H9 (cell line): ENCODE measurements around the gene VPS26B. TPM values are rescaled to one million over a fixed set of nuclear protein-coding genes. Genes with fewer than 3 reads are reported as not detected.

ENCODE experiments used
- DNase-seq: peaks from one replicate; pipeline ENCODE4 v3.0.0-alpha.2; 2017
- H2AFZ ChIP-seq: one replicate; pipeline ENCODE4 v1.6.1; 2013; ENCODE audit warnings: mild to moderate bottlenecking, low read length, control low read depth, moderate library complexity
- H2AK5ac ChIP-seq: 2 replicates; pipeline ENCODE4 v1.6.1; 2013; ENCODE audit warnings: low read length, control low read depth, mixed read lengths; ENCODE audit not compliant: insufficient read length
- H2BK120ac ChIP-seq: one replicate; pipeline ENCODE4 v1.6.1; 2013; ENCODE audit warnings: low read depth, mild to moderate bottlenecking, low read length, control low read depth, inconsistent platforms; ENCODE audit not compliant: poor library complexity, severe bottlenecking
- H2BK12ac ChIP-seq: 2 replicates; pipeline ENCODE4 v1.6.1; 2013; ENCODE audit warnings: low read length, control low read depth, mixed read lengths, low read depth; ENCODE audit not compliant: insufficient read length
- H2BK15ac ChIP-seq: 2 replicates; pipeline ENCODE4 v1.6.1; 2013; ENCODE audit warnings: low read depth, low read length, control low read depth
- H2BK20ac ChIP-seq: one replicate; pipeline ENCODE4 v1.6.1; 2013; ENCODE audit warnings: low read depth, mild to moderate bottlenecking, low read length, control low read depth, inconsistent platforms; ENCODE audit not compliant: poor library complexity, severe bottlenecking
- H2BK5ac ChIP-seq: 2 replicates; pipeline ENCODE4 v1.6.1; 2013; ENCODE audit warnings: low read length, control low read depth, mixed read lengths; ENCODE audit not compliant: insufficient read length
- H3K14ac ChIP-seq: 2 replicates; pipeline ENCODE4 v1.6.1; 2013; ENCODE audit warnings: low read length, control low read depth; ENCODE audit not compliant: insufficient read depth
- H3K18ac ChIP-seq: 2 replicates; pipeline ENCODE4 v1.6.1; 2013; ENCODE audit warnings: low read depth, mild to moderate bottlenecking, mixed read lengths, low read length, control low read depth; ENCODE audit not compliant: insufficient read length
- H3K23ac ChIP-seq: 2 replicates; pipeline ENCODE4 v1.6.1; 2013; ENCODE audit warnings: low read length, control low read depth, mixed read lengths, low read depth; ENCODE audit not compliant: insufficient read length
- H3K23me2 ChIP-seq: 2 replicates; pipeline ENCODE4 v1.6.1; 2013; ENCODE audit warnings: low read depth, mild to moderate bottlenecking, mixed read lengths, low read length, control low read depth; ENCODE audit not compliant: insufficient read length, poor library complexity, severe bottlenecking
- H3K27ac ChIP-seq: 2 replicates; pipeline ENCODE4 v1.5.1; 2013; ENCODE audit warnings: low read length, control low read depth, mixed read lengths, low read depth; ENCODE audit not compliant: insufficient read length
- H3K27me3 ChIP-seq: 2 replicates; pipeline ENCODE4 v1.6.1; 2013; ENCODE audit warnings: low read length, control low read depth, inconsistent platforms; ENCODE audit not compliant: insufficient read depth
- H3K4ac ChIP-seq: 2 replicates; pipeline ENCODE4 v1.6.1; 2013; ENCODE audit warnings: low read depth, mild to moderate bottlenecking, control low read depth, inconsistent platforms, low read length, moderate library complexity
- H3K4me1 ChIP-seq: 2 replicates; pipeline ENCODE4 v1.6.1; 2013; ENCODE audit warnings: low read length, control low read depth, inconsistent platforms; ENCODE audit not compliant: insufficient read depth
- H3K4me2 ChIP-seq: 2 replicates; pipeline ENCODE4 v1.6.1; 2013; ENCODE audit warnings: low read length, control low read depth, mixed read lengths; ENCODE audit not compliant: insufficient read length, insufficient read depth
- H3K56ac ChIP-seq: 2 replicates; pipeline ENCODE4 v1.6.1; 2013; ENCODE audit warnings: low read depth, mild to moderate bottlenecking, mixed read lengths, low read length, control low read depth; ENCODE audit not compliant: insufficient read length
- H3K79me1 ChIP-seq: 2 replicates; pipeline ENCODE4 v1.6.1; 2013; ENCODE audit warnings: low read depth, mild to moderate bottlenecking, moderate library complexity, low read length, control low read depth, inconsistent platforms; ENCODE audit not compliant: insufficient read depth, poor library complexity, severe bottlenecking
- H3K79me2 ChIP-seq: 2 replicates; pipeline ENCODE4 v1.6.1; 2013; ENCODE audit warnings: low read length, control low read depth, inconsistent platforms; ENCODE audit not compliant: insufficient read depth
- H3K9ac ChIP-seq: 2 replicates; pipeline ENCODE4 v1.6.1; 2013; ENCODE audit warnings: low read length, control low read depth, mixed read lengths; ENCODE audit not compliant: insufficient read length; ENCODE audit errors: extremely low read depth
- H3K9me3 ChIP-seq: one replicate; pipeline ENCODE4 v1.6.1; 2013; ENCODE audit warnings: low read depth, low read length, inconsistent platforms; ENCODE audit not compliant: control insufficient read depth
- H3T11ph ChIP-seq: one replicate; pipeline ENCODE4 v1.6.1; 2013; ENCODE audit warnings: mild to moderate bottlenecking, low read length, control low read depth, inconsistent platforms
- H4K20me1 ChIP-seq: one replicate; pipeline ENCODE4 v1.6.1; 2013; ENCODE audit not compliant: control insufficient read depth, insufficient read length, insufficient read depth
- H4K5ac ChIP-seq: 2 replicates; pipeline ENCODE4 v1.6.1; 2013; ENCODE audit warnings: low read depth, mild to moderate bottlenecking, mixed read lengths, low read length, control low read depth; ENCODE audit not compliant: insufficient read length
- H4K8ac ChIP-seq: replicated peaks from 2 replicates; pipeline ENCODE4 v1.6.1; 2013; ENCODE audit warnings: low read length, control low read depth, mixed read lengths, low read depth; ENCODE audit not compliant: insufficient read length
- H4K91ac ChIP-seq: 2 replicates; pipeline ENCODE4 v1.6.1; 2013; ENCODE audit warnings: low read depth, mild to moderate bottlenecking, moderate library complexity, mixed read lengths, low read length, control low read depth; ENCODE audit not compliant: insufficient read length
- H3K27ac Mint-ChIP-seq, 3 experiments: 2 replicates in 2 of 3; 3 replicates in 1 of 3; pipeline ENCODE4 v1.8.0; 2020 to 2021; ENCODE audit warnings: mixed read lengths in 3 of 3, mild to moderate bottlenecking in 1 of 3, moderate library complexity in 1 of 3
- H3K27me3 Mint-ChIP-seq: 2 replicates; pipeline ENCODE4 v1.8.0; 2021; ENCODE audit warnings: low read depth, mild to moderate bottlenecking, moderate library complexity, mixed read lengths
- H3K36me3 Mint-ChIP-seq, 3 experiments: 2 replicates in 2 of 3; 3 replicates in 1 of 3; pipeline ENCODE4 v1.8.0; 2020 to 2021; ENCODE audit warnings: low read depth in 3 of 3, mixed read lengths in 3 of 3; ENCODE audit not compliant: insufficient read depth in 1 of 3
- H3K4me1 Mint-ChIP-seq, 2 experiments: 2 replicates each; pipeline ENCODE4 v1.8.0; 2020; ENCODE audit warnings: mixed read lengths in 2 of 2
- H3K4me3 Mint-ChIP-seq, 2 experiments: 2 replicates in 1 of 2; 3 replicates in 1 of 2; pipeline ENCODE4 v1.8.0; 2020 to 2021; ENCODE audit warnings: mild to moderate bottlenecking in 2 of 2, mixed read lengths in 2 of 2, moderate library complexity in 1 of 2
- H3K9me3 Mint-ChIP-seq, 2 experiments: 2 replicates in 1 of 2; 3 replicates in 1 of 2; pipeline ENCODE4 v1.8.0; 2020; ENCODE audit warnings: mild to moderate bottlenecking in 2 of 2, mixed read lengths in 2 of 2, moderate library complexity in 1 of 2
- CTCF ChIP-seq: fragments of 200-600 bp; sonication (generic); conservative IDR thresholded peaks from 3 replicates; pipeline ENCODE4 v1.8.0; 2021; ENCODE audit warnings: antibody characterized with exemption, mild to moderate bottlenecking
- WGBS: extraction: QIAGEN DNeasy Blood & Tissue Kit; methylation state at CpG from one replicate; pipeline ENCODE4 v1.1.7; 2013; ENCODE audit warnings: missing lambda C conversion rate, low lambda C conversion rate, mixed read lengths; ENCODE audit not compliant: insufficient read length; ENCODE audit errors: extremely low coverage; 5-methylcytosine and 5-hydroxymethylcytosine counted together
- total RNA-seq: library from RNA; stranded (reverse); gene quantifications from 2 replicates; pipeline ENCODE4 v1.2.1, GENCODE V29; 2021

The VPS26B gene
- total RNA-seq, 1 experiment from 2014 or later = 27.5 TPM

GRCh38 chr11:134244593-134244992 lies 20.1 kb downstream of the VPS26B start:
- H3K27me3 Mint-ChIP-seq = no peaks in the 10 kb centered on the region
- H2BK15ac ChIP-seq = no peak overlapping the region
- no peak overlapping the region for H4K8ac ChIP-seq
- no peak overlapping the region for H3K4me3 Mint-ChIP-seq
- no peak overlapping the region for H3K18ac ChIP-seq
- H3K4me2 ChIP-seq = no peak overlapping the region
- no peak overlapping the region for H4K5ac ChIP-seq
- no peaks in the 10 kb centered on the region for H3K23me2 ChIP-seq
- no CpG with 5 or more reads among the region's 7 CpGs for WGBS
- no peak overlapping the region for H2BK120ac ChIP-seq
- peaks cover 2 to 8% of the 10 kb centered on the region in 2 experiments; a peak in 3 of 4 replicates for H3K4me1 Mint-ChIP-seq
- no peak overlapping the region for H3T11ph ChIP-seq
- no peak overlapping the region for H2BK12ac ChIP-seq
- no peaks in the 10 kb centered on the region for H3K9me3 Mint-ChIP-seq
- no peaks in the 10 kb centered on the region for H3K4me1 ChIP-seq
- H3K79me2 ChIP-seq = no peaks in the 10 kb centered on the region
- peaks cover 28 to 65% (median 32%) of the 10 kb centered on the region in 3 experiments for H3K36me3 Mint-ChIP-seq
- no peak overlapping the region for H3K27ac Mint-ChIP-seq
- H2BK20ac ChIP-seq = no peak overlapping the region
- no peak overlapping the region for H3K9ac ChIP-seq
- H3K56ac ChIP-seq = no peak overlapping the region
- no peak overlapping the region for H2AK5ac ChIP-seq
- no peaks in the 10 kb centered on the region for H3K27me3 ChIP-seq
- no peak overlapping the region for H3K27ac ChIP-seq
- H2AFZ ChIP-seq = no peak overlapping the region
- peak; percentile 41 for DNase-seq
- no peaks in the 10 kb centered on the region for H3K79me1 ChIP-seq
- no peaks in the 10 kb centered on the region for H4K20me1 ChIP-seq
- no peak overlapping the region for H3K4ac ChIP-seq
- H2BK5ac ChIP-seq = no peak overlapping the region
- H3K23ac ChIP-seq = no peak overlapping the region
- H4K91ac ChIP-seq = no peak overlapping the region
- TF ChIP-seq CTCF = peak; percentile 56
- H3K9me3 ChIP-seq = no peaks in the 10 kb centered on the region
- no peak overlapping the region for H3K14ac ChIP-seq
